ENCODE results near the gene FHAD1.

GRCh38 chr1:15399710-15400109 lies 152.7 kb downstream of the FHAD1 start:
- no peak for TF ChIP-seq CTCF (IDR thresholded peaks at IDR 0.05)
- TF ChIP-seq POLR2A (IDR thresholded peaks at IDR 0.05) = no peak
- TF ChIP-seq EP300 (IDR thresholded peaks at IDR 0.05) = no peak
